NCI-H510A treated with DMSO at 0.1 percent for 48 hours (cell line): Measurements from ENCODE around the gene NR4A1.

ENCODE experiments used
- DNase-seq: peaks from one replicate; lab custom pipeline; 2025; lab: John Stamatoyannopoulos, UW

The NR4A1 gene

DNA sequence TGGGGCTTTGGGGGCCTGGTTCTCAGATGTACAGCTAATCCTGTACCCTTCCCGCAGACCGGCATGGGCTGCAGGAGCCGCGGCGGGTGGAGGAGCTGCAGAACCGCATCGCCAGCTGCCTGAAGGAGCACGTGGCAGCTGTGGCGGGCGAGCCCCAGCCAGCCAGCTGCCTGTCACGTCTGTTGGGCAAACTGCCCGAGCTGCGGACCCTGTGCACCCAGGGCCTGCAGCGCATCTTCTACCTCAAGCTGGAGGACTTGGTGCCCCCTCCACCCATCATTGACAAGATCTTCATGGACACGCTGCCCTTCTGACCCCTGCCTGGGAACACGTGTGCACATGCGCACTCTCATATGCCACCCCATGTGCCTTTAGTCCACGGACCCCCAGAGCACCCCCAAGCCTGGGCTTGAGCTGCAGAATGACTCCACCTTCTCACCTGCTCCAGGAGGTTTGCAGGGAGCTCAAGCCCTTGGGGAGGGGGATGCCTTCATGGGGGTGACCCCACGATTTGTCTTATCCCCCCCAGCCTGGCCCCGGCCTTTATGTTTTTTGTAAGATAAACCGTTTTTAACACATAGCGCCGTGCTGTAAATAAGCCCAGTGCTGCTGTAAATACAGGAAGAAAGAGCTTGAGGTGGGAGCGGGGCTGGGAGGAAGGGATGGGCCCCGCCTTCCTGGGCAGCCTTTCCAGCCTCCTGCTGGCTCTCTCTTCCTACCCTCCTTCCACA is 7.6 kb downstream of the NR4A1 start:
- peak; percentile 34 for DNase-seq

DNA sequence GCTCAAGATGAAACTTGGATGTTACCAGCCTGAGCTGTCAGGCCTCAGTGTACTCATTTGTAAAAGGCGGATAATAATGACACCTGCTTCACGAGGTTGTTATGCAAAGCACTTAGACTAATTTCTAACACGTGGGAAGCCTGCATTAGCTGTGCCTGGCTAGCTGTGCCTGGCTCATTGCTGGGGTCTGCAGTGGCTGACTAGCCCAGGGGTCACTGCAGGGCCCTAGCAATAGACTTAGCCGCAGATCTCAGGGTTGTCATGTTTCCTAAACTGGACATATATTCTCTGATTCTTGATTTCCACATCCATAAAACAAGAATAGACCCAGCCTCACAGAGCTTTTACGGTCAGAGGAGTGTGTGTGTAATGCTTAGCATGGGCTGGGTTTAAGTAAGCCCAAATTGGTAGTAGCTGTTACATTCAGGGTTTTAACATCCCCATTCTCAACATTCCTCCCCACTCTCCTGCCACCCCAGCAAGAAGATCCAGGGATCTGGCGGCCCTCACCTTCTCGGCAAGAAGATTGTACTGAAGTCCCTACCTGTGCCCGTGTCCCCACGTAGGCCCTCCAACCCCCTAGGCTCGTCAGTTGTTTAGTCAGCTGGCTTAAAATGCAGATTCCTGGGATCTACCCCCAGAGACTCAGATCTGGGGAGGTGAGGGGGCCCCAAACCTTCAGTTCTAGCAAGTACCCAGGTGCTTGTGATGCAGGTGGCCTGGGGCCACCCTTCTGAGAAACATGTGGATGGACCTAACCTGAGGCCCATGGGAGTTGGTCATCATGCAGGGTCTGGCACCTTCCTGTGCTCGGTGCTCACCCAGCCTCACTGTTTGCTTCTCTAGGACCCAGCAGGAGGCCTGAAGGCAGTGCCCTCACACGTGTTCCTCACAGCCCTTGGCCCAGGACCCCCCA is 8.6 kb downstream of the NR4A1 start:
- DNase-seq = no peak

DNA sequence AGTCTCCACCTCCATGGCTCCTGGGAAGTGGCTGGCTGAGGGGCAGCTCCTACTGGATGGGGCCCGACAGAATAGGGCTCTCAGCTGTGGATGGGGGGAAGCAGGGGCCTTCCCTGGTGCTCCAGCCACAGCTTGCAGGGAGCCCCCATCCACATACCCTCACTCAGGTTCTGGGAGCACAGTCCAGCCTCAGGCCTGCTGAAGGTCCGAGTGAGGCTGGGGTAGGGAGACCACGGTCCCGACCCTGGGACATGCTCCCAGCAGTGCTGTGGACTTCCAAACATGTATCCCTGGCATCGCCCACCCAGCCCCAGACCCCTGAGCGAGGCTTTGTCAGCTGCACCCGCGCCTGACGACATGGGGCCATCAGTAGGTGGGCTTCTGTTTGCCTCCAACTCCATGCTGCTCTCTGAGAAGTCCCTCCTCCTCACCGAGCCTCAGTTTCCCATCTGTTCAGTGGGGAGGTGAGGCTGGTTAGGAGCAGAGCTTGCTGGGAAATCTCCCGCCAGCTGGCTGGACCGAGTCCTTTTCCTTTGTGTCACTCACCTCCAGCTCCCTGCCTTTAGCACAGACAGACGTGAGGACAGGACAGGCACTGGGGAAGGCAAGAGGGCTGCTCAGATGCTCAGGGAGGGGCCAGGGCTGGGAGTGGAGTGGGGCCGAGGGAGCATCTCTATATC is 9.4 kb downstream of the NR4A1 start:
- no peak for DNase-seq

DNA sequence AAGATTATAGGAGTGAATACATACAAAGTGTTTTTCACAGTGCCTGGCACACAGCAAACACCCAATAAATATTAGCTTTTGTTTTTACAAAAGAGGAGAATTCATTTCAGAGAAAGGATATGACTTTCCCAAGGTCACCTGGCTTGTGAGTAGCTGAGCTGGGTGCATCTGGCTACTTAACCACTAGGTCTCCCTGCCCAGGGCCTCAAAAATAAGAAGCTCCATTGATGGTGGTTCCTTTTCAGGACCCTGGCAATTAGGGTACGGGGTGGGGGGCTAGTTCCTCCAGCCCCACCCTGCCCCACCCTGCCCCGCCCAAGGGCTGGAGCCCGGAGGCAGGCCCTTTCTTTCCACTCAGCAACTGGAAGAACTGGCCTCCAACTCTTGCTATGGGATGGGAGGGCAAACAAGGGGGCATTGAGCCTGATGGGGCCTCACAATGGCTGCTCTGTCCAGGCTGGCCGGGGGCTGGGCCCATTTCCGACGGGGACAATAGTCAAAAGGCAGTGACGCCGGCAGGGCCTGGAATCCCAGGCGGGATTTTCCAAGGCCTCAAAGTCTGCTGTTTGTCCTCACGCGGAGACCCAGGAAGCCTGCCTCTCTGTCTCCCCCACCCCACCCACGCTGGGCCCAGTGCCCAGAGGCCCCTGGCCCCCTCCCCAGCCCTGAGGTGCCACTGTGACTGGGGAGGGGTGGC is 10.4 kb downstream of the NR4A1 start:
- DNase-seq = no peak

DNA sequence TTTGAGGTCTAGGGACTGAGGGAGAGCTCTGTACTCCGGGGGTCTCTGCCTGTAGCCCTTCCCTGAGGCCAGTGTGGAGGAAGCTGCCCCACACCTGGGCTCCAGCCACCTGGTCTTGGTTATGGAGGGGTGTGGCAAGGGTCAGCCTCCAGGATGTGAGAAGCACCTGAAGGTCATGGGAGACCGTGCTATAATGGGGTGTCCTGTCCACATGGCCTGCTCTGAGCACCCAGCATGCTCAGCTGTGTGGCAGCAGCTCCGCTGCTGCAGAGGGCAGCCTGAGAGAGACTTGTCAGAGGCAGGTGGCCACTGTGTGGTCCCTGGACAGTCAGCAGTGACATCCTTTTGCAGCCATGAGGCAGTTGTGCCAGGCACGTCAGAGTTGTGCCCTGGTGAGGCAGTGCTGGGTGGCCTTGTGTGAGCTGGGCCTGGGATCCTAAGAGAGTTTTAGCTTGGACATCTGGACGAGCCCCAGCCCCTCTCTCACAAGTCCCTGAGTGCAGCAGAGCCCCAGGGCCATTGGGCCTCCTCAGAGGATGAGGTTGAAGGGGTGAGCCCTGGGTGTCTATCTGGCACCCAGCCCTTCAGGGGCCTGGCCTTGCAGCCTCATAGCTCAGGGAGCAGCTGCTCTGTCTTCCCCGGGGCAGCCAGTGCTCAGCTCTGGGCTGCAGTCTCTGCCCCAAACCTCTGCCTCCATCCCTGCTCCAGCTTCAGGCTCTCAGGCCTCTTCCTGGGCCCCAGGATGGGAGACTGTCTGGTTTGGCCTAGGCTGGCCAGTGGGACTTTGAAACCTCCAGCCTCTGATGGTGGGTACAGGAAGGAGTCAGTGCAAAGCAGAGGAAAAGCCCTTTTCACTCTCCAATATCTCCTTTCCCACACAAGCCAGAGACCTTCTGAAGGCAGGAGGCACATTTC is 11.2 kb downstream of the NR4A1 start:
- no peak for DNase-seq

DNA sequence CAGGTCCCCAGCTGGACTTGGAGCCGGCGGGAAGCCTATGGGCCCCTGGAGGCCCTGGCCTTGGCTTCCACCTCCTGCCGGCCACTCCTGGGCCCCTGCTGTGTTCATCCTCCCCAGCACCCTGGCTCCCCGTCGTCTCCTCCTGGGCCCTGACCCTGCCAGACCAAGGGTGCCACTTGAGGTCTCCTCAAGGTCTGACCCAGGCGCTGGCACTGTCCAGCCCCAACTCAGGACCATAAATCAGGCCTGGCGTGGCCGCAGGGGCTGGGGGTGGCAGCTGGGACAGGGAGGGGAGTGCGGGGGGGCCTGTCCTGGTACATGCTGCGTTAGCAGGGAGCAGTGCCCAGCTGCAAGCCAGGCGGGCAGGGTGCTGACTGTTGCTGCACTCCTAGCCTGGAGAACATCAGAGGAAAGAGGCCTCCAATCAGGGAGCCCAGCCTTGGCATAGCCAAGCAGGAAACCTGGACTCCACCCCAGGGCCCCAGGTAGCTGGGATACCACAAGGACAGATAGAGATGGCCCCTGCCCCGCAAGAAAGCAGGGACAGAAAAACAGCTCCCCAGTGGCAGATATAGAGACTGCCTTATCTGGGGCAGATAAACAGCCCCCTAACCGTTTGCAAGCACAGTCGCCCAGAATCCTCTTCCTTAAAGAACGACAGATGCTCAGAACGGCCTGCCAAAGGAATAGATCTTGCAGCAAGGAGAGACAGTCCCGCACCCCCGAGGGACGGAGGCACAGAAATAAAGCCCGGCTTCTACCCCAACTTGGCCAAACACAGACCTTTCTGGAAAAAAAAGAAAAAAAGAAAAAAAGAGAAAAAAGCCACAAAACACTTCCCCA is 12.1 kb downstream of the NR4A1 start:
- no peak for DNase-seq

DNA sequence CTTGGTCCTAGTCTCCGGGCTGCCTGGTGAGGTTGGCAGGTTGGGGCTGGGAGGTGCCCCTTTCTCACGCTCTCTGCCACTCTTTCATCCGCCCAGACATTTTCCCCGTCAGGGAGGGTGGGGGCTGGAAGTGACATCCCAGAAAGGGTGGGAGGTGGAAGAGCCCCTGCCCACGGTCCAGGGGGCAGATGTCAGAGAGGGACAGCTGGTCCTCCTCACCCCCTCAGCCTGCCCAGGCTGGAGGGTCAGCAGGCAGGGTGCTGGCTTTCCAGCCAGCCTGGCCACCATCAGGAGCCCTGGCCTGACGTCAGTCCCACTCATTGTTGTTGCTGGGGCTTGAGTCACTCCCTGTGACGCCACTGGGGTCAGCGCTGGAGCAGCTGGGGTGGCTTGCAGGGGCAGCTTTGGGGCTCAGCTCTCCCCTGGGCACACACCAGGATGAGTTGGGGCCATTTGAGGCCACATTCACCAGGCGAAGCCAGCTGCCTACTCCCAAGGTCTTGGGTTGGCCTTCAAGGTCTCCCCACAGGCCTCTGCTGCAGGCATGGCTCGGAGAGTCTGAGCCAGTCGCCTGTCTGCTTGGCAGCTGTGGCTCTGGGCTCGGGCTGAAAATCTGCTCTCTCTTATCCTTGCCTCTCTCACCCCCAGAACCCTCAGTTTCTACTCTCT is 12.9 kb downstream of the NR4A1 start:
- no peak for DNase-seq

DNA sequence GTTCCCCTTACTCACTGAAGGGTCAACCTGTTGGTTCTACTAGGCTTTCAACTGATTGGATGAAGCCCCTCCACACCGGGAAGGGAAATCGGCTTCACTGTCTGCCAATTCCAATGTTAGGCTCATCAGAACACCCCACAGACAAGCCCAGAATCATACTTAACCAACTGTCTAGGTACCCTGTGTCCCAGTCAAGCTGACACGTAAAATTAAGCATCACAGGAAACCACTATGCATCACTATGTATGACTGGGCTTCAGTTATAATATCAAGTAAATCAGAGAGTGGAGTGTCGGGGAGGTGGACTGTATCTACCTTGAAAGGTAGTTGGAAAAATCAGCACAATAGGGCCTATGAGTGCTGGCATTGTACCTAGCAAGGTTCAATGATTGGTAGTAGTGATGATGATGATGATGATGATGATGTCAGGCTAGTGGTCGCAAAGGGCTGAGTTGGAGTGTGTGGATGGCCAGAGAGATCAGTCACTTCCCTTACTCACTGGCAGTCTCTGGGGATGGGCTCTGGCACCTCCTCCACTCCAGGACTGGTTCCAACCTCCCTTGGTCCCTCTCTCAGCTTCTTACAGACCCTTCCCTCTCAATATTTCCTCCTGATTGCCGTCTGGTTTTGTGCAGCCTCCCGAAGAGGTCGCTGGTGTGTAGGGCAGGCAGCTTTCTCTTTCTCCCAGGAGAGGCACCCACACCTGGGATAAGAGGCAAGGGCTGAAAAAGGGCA is 15.3 kb downstream of the NR4A1 start:
- no peak for DNase-seq

DNA sequence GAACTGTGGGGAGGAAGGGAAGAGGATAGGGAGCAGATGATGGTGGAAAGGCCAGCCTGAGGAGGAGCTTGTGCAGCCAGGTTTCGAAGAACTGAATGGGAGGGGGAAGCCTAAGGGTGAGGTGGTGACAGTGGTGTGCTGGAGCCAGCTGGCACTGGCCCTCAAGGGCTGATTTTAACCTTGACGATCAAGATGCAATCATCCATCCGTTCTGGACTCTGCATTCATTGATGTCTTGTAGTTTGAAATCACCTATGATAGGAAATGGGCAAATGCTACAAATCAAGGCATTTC is 15.8 kb downstream of the NR4A1 start:
- no peak for DNase-seq

DNA sequence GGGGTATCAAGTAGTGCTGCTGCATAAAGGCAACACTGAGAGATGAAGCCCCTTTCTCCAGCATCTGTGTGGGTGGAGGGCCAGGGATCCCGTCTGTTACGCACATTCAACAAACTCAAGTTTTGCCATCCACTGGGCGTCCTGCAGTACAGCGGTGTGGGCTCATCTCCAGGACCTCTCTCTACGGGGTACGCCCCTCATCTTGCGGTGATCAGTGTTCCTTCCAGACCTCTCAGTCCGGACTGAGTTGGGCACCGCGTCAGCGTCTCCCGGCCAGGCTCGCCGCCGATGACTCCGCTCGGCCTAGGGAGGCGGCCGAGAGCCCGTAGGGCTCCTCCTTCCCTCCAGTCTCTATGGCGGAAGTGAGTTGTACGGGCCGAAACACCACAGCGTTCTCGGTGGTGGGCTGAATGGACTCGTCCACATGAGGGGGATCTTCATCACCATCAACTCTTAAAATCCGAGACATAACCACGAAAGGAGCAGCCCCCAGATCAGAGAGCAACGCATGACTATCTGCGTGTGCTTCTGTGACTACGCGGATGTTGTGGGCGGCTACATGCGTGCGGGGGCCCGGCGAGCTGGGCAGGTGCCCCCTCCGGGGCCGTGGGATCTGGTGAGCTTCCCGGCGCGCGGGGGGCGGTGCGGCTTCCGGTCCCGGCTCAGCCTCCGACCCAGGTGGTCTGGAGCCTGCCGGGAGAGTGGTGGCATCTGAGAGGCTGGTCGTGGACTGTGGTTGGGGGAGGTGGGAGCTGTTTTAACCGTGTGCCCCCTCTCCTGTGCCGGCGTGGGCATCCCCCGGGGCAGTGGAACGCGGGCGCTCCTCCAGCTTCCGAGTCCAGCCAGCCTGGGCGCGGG is 18.3 kb downstream of the NR4A1 start, which contains the start of gene ATG101:
Gene ATG101, plus strand, starts transcription at position 652 of the 858 bp plus-strand sequence. CDS start 3,673 bp downstream, outside the sequence.
- DNase-seq = peak; percentile 85

DNA sequence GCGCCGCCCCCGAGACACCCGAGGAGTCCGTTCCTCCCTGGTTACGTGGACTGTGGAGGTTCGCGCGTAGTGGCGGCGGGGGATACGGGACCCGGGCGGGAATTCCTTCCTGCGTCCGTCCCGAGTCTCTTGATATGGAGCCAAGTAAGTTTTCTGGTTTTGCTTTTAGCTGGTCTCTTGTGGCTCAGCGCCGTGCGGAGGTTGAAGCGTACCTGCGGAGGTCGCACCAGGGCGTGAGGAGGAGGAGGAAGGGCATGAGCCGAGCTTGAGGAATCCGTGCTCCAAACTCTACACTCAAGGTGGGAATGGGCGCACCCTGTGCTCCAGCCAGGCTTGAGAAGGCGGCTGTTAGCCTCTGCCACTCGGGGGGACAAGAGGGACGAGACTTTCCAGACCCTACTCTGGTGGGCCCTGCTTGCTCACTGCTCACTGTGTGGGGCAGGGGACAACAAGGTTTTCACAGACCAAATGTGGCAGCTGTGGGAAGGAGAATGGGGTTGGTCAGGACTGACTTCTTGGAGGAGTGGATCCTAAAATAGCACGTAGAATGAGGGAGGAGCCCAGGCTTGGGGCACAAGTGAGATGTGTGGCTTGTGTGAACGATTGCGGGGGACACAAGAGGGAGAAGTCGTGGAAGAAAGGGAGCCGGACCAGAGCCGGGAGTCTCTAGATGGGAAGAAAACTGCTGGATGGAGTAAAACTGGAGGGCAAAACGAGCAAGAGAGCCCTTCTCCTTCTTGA is 19.1 kb downstream of the NR4A1 start:
- DNase-seq = no peak

DNA sequence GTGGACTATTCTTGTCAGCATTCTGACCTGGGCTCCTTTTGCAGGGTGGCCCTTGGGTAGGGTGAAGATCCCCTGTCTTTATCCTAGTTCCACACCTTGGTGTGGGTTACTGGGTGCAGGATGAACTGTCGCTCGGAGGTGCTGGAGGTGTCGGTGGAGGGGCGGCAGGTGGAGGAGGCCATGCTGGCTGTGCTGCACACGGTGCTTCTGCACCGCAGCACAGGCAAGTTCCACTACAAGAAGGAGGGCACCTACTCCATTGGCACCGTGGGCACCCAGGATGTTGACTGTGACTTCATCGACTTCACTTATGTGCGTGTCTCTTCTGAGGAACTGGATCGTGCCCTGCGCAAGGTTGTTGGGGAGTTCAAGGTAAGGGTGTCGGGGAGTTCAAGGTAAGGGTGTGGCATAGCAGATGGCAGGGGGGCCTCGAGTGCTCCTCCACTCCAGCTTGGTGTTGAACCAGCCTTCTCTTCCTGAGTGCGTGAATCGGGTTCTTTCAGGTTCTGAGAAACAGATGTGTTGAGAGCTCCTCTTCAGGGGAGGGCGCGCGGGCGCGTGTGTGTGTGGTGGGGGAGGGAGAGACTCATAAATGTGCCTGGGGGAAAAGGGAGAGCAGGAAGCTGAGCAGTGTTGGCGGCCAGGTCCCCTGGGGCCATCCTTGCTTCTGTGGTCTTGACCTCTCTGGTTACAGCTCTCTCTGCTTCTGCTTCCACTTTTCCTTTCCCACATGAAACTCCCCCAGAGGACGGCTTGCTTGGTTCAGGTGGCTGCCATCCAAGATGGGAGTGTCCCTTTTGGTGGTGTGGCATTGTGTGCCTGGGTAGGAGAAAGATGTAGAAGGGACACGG is 22.5 kb downstream of the NR4A1 start:
- DNase-seq = peak; percentile 42

DNA sequence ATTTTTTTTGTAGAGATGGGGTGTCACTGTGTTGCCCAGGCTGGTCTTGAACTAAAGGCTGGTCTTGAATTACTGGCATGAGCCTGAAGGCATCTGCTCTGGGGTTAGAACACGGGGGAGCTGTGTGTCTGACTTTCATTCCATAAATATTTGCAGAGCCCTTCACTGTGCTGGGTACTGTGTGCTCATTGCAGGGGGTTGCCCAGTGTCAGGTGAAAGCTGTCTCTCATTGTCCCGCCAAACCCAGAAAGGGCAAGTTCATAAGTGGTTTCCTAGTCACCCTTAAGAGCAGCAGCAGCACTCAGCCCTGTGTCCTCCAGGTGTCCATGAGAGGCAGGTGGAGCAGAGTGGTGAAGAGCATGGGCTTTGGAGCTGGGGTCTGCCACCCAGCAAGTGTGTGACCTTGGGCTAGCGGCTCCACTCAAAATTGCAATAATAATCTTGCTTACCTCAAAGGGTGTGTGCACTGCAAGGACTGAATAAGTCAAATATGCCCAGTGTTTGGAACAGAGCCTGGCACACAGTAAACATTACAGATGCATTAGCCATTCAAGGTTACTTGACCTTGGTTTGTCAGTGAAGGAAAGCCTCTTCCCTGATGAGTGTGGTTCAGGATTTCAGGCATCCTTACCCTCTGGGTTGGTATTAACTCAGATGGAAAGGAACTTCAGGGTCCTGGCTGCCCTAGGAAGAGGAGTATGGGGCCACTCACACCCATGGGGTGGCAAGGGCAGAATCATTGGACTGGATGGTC is 23.9 kb downstream of the NR4A1 start:
- DNase-seq = peak; percentile 94

DNA sequence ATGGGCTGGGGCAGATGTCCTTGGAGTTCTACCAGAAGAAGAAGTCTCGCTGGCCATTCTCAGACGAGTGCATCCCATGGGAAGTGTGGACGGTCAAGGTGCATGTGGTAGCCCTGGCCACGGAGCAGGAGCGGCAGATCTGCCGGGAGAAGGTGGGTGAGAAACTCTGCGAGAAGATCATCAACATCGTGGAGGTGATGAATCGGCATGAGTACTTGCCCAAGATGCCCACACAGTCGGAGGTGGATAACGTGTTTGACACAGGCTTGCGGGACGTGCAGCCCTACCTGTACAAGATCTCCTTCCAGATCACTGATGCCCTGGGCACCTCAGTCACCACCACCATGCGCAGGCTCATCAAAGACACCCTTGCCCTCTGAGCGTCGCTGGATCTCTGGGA is 25.6 kb downstream of the NR4A1 start:
- DNase-seq = no peak

DNA sequence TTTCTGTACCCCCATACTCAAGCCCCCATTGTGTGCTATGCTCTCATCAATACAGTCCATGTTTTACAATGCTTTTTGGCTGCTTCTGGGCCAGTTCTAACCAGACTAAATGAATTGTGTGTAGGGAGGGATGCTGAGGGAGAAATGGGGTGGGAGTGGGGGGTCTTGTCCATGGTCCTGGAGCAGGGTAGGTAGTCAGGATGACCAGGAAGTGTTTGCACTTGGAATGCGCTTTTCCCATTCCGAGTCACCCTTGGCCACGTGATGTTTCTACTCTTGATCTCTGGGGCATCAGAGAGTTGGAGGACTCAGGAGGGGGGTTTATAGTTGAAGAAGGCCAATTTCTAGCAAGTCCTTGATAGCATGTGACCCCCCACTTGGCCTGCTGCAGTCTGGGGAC is 27.0 kb downstream of the NR4A1 start:
- no peak for DNase-seq
